ENCODE data around the gene DPT. TPM values are rescaled to one million over a fixed set of nuclear protein-coding genes. Genes with fewer than 3 reads are reported as not detected.

The DPT gene
- total RNA-seq, 1 experiment from 2014 or later, result not detected

GRCh38 chr1:168759077-168759476 is 30.1 kb upstream of the DPT start:
- Mint-ChIP-seq H3K4me1 (no peaks in the 10 kb centered on the region), H3K27me3 (ENCODE audit: low read depth) (no peaks in the 10 kb centered on the region), H3K36me3 (no peaks in the 10 kb centered on the region), H3K27ac (no peak overlapping the region), H3K4me3 (no peak overlapping the region), H3K9me3 (no peaks in the 10 kb centered on the region)
- DNase-seq (ENCODE audit: low spot score), result no peak
- CTCF ChIA-PET, result no interaction called here
- TF ChIP-seq ZNF121 (CRISPR knock-in tag; IDR thresholded peaks at IDR 0.05) (no peak), ESRRA (CRISPR knock-in tag; IDR thresholded peaks at IDR 0.05; ENCODE audit: borderline replicate concordance) (no peak)
- TF ChIP-seq, protein P1, sequence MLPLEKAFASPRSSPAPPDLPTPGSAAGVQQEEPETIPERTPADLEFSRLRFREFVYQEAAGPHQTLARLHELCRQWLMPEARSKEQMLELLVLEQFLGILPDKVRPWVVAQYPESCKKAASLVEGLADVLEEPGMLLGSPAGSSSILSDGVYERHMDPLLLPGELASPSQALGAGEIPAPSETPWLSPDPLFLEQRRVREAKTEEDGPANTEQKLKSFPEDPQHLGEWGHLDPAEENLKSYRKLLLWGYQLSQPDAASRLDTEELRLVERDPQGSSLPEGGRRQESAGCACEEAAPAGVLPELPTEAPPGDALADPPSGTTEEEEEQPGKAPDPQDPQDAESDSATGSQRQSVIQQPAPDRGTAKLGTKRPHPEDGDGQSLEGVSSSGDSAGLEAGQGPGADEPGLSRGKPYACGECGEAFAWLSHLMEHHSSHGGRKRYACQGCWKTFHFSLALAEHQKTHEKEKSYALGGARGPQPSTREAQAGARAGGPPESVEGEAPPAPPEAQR (CRISPR knock-in tag; IDR thresholded peaks at IDR 0.05), result no peak
- POLR2A ChIA-PET, result no interaction called here
- no peak for ATAC-seq

GRCh38 chr1:168758503-168758902 is 29.5 kb upstream of the DPT start:
- ATAC-seq (no peak), DNase-seq (ENCODE audit: low spot score) (no peak)
- H3K4me1 Mint-ChIP-seq, result no peaks in the 10 kb centered on the region
- CTCF ChIA-PET, result no interaction called here
- H3K36me3 Mint-ChIP-seq, result no peaks in the 10 kb centered on the region
- no peak overlapping the region for H3K27ac Mint-ChIP-seq
- no peaks in the 10 kb centered on the region for H3K27me3 Mint-ChIP-seq (ENCODE audit: low read depth)
- no peaks in the 10 kb centered on the region for H3K9me3 Mint-ChIP-seq
- TF ChIP-seq NFE2L1 (CRISPR knock-in tag; IDR thresholded peaks at IDR 0.05), result no peak
- no peak for TF ChIP-seq FOXP4 (CRISPR knock-in tag; IDR thresholded peaks at IDR 0.05)
- TF ChIP-seq ESRRA (CRISPR knock-in tag; IDR thresholded peaks at IDR 0.05; ENCODE audit: borderline replicate concordance), result no peak
- no peak for TF ChIP-seq E2F5 (CRISPR knock-in tag; IDR thresholded peaks at IDR 0.05)
- no peak for TF ChIP-seq ZNF423 (CRISPR knock-in tag; IDR thresholded peaks at IDR 0.05)
- TF ChIP-seq TEAD4 (CRISPR knock-in tag; IDR thresholded peaks at IDR 0.05), result no peak
- no peak for TF ChIP-seq ATF1 (CRISPR knock-in tag; IDR thresholded peaks at IDR 0.05)
- no peak for TF ChIP-seq ZMAT4 (CRISPR knock-in tag; IDR thresholded peaks at IDR 0.05)
- POLR2A ChIA-PET, result no interaction called here
- no peak overlapping the region for H3K4me3 Mint-ChIP-seq

DNA sequence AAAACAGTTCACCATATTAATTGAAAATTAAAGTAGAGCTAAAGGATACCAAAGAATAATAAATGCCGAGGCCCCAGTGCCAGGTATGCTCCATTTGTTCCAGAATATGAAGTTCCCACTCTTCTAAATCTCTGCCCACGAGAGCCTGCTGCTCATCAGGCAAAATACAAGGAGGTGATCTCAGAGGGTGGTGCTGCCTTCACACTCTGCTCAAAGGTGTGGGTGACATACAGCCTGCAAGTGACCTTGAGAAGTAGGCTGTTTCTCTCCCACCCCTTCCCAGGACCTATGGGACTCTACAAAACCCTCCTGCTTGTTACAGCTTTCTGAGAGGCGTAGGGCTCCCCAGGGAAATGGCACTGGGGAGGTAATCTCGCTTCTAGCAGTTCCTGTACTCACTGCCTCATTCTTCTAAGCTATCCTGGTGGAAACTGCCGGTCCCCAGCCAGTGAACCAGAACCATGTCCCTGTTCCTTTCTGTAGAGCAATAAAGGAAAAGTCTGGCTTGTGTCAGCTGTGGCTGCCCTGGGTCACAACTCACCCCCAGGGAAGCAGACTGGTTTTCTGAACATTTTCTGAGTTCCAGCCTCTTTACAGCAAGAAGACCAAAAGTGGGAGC is 26.9 kb upstream of the DPT start:
- Mint-ChIP-seq H3K4me1 (no peaks in the 10 kb centered on the region), H3K27me3 (ENCODE audit: low read depth) (no peaks in the 10 kb centered on the region), H3K27ac (no peak overlapping the region), H3K4me3 (no peak overlapping the region), H3K9me3 (no peaks in the 10 kb centered on the region), H3K36me3 (no peaks in the 10 kb centered on the region)
- ATAC-seq (no peak), DNase-seq (ENCODE audit: low spot score) (no peak)
- ChIA-PET POLR2A (no interaction called here), CTCF (interaction anchor here (0.6 kb wide), 1 partner anchor 422 kb away, joined by 4 read pairs; no protein-coding TSS in a partner anchor)
- TF ChIP-seq FOXK1 (CRISPR knock-in tag; IDR thresholded peaks at IDR 0.05) (no peak), ZNF423 (CRISPR knock-in tag; IDR thresholded peaks at IDR 0.05) (no peak), TEAD4 (CRISPR knock-in tag; IDR thresholded peaks at IDR 0.05) (no peak), FOXP4 (CRISPR knock-in tag; IDR thresholded peaks at IDR 0.05) (no peak), STAT6 (CRISPR knock-in tag; conservative IDR thresholded peaks at IDR 0.05; ENCODE audit: low read depth) (no peak)
- TF ChIP-seq, protein P2, sequence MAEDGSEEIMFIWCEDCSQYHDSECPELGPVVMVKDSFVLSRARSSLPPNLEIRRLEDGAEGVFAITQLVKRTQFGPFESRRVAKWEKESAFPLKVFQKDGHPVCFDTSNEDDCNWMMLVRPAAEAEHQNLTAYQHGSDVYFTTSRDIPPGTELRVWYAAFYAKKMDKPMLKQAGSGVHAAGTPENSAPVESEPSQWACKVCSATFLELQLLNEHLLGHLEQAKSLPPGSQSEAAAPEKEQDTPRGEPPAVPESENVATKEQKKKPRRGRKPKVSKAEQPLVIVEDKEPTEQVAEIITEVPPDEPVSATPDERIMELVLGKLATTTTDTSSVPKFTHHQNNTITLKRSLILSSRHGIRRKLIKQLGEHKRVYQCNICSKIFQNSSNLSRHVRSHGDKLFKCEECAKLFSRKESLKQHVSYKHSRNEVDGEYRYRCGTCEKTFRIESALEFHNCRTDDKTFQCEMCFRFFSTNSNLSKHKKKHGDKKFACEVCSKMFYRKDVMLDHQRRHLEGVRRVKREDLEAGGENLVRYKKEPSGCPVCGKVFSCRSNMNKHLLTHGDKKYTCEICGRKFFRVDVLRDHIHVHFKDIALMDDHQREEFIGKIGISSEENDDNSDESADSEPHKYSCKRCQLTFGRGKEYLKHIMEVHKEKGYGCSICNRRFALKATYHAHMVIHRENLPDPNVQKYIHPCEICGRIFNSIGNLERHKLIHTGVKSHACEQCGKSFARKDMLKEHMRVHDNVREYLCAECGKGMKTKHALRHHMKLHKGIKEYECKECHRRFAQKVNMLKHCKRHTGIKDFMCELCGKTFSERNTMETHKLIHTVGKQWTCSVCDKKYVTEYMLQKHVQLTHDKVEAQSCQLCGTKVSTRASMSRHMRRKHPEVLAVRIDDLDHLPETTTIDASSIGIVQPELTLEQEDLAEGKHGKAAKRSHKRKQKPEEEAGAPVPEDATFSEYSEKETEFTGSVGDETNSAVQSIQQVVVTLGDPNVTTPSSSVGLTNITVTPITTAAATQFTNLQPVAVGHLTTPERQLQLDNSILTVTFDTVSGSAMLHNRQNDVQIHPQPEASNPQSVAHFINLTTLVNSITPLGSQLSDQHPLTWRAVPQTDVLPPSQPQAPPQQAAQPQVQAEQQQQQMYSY (CRISPR knock-in tag; IDR thresholded peaks at IDR 0.05), result no peak
- TF ChIP-seq, protein P3, sequence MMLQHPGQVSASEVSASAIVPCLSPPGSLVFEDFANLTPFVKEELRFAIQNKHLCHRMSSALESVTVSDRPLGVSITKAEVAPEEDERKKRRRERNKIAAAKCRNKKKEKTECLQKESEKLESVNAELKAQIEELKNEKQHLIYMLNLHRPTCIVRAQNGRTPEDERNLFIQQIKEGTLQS (CRISPR knock-in tag; conservative IDR thresholded peaks at IDR 0.05), result no peak

Data from WTC11 (cell line).